RPMI7951 (cell line): ENCODE data around the gene ECHDC1. TPM values are rescaled to one million over a fixed set of nuclear protein-coding genes. Genes with fewer than 3 reads are reported as not detected.

Source experiments
- total RNA-seq: library from RNA; depleted of rRNA; stranded (reverse); fragments of >200 nt; shearing (Covaris generic); gene quantifications from 2 replicates; pipeline ENCODE4 v1.2.3, GENCODE V29; 2014; rRNA removed

The ECHDC1 gene
- total RNA-seq, 1 experiment from 2014 or later: 105 TPM

Other genes with a start within 250 kb of the ECHDC1 start
- not detected in 2 replicates for gene RSPO3, start 224.9 kb downstream of the ECHDC1 start, total RNA-seq
- gene RNF146, start 76.7 kb downstream of the ECHDC1 start, total RNA-seq: 25.4 and 29.1 TPM in 2 replicates
- 2.5 and 2.6 TPM in 2 replicates for gene KIAA0408, start 115.8 kb upstream of the ECHDC1 start, total RNA-seq
- gene C6orf58, start 233.6 kb upstream of the ECHDC1 start, total RNA-seq: not detected in 2 replicates